ENCODE data around the gene SARM1. TPM values are rescaled to one million over a fixed set of nuclear protein-coding genes. Genes with fewer than 3 reads are reported as not detected.

Gene SARM1
- total and polyA plus RNA-seq, 9 of the 15 experiments (the other 6 are each of a cell fraction or from before 2014, with no cell fraction given), result 0.04 to 0.55 (median 0.11) TPM; not detected in 2

GRCh38 chr17:28328325-28328724 is 43.2 kb upstream of the SARM1 start:
- intact Hi-C loops (cut with micrococcal nuclease), result no loop called here
- H3K27ac ChIP-seq (ENCODE audit: extremely low read depth, low read depth, low read length), result no peak overlapping the region
- TF ChIP-seq TRIM24 (IDR thresholded peaks at IDR 0.05) (no peak), THAP7 (CRISPR knock-in tag; IDR thresholded peaks at IDR 0.05) (no peak), OTX1 (CRISPR knock-in tag; IDR thresholded peaks at IDR 0.05) (no peak), VEZF1 (CRISPR knock-in tag; IDR thresholded peaks at IDR 0.05) (no peak), ETS2 (tag; IDR thresholded peaks at IDR 0.05; ENCODE audit: borderline replicate concordance, poor library complexity, severe bottlenecking) (no peak), NR2C1 (IDR thresholded peaks at IDR 0.05) (no peak), NR2C1 (tag; IDR thresholded peaks at IDR 0.05) (no peak)
- TF ChIP-seq, protein P1, sequence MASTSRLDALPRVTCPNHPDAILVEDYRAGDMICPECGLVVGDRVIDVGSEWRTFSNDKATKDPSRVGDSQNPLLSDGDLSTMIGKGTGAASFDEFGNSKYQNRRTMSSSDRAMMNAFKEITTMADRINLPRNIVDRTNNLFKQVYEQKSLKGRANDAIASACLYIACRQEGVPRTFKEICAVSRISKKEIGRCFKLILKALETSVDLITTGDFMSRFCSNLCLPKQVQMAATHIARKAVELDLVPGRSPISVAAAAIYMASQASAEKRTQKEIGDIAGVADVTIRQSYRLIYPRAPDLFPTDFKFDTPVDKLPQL (IDR thresholded peaks at IDR 0.05; ENCODE audit: extremely low read depth, insufficient read length), result no peak
- TF ChIP-seq, protein P2, sequence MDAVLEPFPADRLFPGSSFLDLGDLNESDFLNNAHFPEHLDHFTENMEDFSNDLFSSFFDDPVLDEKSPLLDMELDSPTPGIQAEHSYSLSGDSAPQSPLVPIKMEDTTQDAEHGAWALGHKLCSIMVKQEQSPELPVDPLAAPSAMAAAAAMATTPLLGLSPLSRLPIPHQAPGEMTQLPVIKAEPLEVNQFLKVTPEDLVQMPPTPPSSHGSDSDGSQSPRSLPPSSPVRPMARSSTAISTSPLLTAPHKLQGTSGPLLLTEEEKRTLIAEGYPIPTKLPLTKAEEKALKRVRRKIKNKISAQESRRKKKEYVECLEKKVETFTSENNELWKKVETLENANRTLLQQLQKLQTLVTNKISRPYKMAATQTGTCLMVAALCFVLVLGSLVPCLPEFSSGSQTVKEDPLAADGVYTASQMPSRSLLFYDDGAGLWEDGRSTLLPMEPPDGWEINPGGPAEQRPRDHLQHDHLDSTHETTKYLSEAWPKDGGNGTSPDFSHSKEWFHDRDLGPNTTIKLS (IDR thresholded peaks at IDR 0.05; ENCODE audit: borderline replicate concordance, low read depth), result no peak
- TF ChIP-seq, protein P3, sequence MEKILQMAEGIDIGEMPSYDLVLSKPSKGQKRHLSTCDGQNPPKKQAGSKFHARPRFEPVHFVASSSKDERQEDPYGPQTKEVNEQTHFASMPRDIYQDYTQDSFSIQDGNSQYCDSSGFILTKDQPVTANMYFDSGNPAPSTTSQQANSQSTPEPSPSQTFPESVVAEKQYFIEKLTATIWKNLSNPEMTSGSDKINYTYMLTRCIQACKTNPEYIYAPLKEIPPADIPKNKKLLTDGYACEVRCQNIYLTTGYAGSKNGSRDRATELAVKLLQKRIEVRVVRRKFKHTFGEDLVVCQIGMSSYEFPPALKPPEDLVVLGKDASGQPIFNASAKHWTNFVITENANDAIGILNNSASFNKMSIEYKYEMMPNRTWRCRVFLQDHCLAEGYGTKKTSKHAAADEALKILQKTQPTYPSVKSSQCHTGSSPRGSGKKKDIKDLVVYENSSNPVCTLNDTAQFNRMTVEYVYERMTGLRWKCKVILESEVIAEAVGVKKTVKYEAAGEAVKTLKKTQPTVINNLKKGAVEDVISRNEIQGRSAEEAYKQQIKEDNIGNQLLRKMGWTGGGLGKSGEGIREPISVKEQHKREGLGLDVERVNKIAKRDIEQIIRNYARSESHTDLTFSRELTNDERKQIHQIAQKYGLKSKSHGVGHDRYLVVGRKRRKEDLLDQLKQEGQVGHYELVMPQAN (IDR thresholded peaks at IDR 0.05; ENCODE audit: borderline replicate concordance), result no peak
- TF ChIP-seq, protein P4, sequence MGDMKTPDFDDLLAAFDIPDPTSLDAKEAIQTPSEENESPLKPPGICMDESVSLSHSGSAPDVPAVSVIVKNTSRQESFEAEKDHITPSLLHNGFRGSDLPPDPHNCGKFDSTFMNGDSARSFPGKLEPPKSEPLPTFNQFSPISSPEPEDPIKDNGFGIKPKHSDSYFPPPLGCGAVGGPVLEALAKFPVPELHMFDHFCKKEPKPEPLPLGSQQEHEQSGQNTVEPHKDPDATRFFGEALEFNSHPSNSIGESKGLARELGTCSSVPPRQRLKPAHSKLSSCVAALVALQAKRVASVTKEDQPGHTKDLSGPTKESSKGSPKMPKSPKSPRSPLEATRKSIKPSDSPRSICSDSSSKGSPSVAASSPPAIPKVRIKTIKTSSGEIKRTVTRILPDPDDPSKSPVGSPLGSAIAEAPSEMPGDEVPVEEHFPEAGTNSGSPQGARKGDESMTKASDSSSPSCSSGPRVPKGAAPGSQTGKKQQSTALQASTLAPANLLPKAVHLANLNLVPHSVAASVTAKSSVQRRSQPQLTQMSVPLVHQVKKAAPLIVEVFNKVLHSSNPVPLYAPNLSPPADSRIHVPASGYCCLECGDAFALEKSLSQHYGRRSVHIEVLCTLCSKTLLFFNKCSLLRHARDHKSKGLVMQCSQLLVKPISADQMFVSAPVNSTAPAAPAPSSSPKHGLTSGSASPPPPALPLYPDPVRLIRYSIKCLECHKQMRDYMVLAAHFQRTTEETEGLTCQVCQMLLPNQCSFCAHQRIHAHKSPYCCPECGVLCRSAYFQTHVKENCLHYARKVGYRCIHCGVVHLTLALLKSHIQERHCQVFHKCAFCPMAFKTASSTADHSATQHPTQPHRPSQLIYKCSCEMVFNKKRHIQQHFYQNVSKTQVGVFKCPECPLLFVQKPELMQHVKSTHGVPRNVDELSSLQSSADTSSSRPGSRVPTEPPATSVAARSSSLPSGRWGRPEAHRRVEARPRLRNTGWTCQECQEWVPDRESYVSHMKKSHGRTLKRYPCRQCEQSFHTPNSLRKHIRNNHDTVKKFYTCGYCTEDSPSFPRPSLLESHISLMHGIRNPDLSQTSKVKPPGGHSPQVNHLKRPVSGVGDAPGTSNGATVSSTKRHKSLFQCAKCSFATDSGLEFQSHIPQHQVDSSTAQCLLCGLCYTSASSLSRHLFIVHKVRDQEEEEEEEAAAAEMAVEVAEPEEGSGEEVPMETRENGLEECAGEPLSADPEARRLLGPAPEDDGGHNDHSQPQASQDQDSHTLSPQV (IDR thresholded peaks at IDR 0.05), result no peak

More at GRCh38 chr17:28328325-28328724, 43.2 kb upstream of the SARM1 start:
- H3K4me1 ChIP-seq (replicated peaks in 1 of 2; ENCODE audit: control insufficient read depth in 2 of 2, insufficient read depth in 2 of 2, low read length in 2 of 2), result peaks cover 0 to 3% of the 10 kb centered on the region in 2 experiments; a peak in 2 of 5 replicates
- 0 out of 2 replicates have a peak, but pooled peaks cover 6% of the 10 kb centered on the region for H4K20me1 ChIP-seq (replicated peaks; ENCODE audit: control insufficient read depth, insufficient read depth, low read length)
- H3K4me2 ChIP-seq (ENCODE audit: insufficient read depth, low read length), result no peak overlapping the region
- H3K9ac ChIP-seq (ENCODE audit: insufficient read depth in 1 of 2, low read depth in 2 of 2, low read length in 2 of 2), result no peak overlapping the region
- in situ Hi-C loops (cut with MboI), result no loop called here
- ATAC-seq, result no peak
- no TSS peak for BruUV-seq (replicated peaks)
- peaks cover 25% of the 10 kb centered on the region for H3K79me2 ChIP-seq (ENCODE audit: control insufficient read depth, insufficient read depth, low read length)
- no peak overlapping the region for H3K4me3 ChIP-seq
- DNase-seq (ENCODE audit: extremely low read depth in 1 of 4, low spot score in 3 of 4), result no peak
- 83% methylated on average over 4 of the region's 4 CpGs for WGBS (ENCODE audit: insufficient coverage, low coverage, missing lambda C conversion rate)
- H2AFZ ChIP-seq (ENCODE audit: low read depth, low read length), result no peak overlapping the region
- peaks cover 70% of the 10 kb centered on the region for H3K36me3 ChIP-seq (ENCODE audit: control insufficient read depth, insufficient read depth, low read length)
- H3K9me1 ChIP-seq (ENCODE audit: control insufficient read depth, insufficient read depth, low read length), result no peaks in the 10 kb centered on the region
- CTCF ChIA-PET (ENCODE audit: low intra/inter-chr PET ratio), result interaction anchor here (0.7 kb wide), 1 partner anchor 592 kb away, joined by 3 read pairs; no protein-coding TSS in a partner anchor
- no peaks in the 10 kb centered on the region; the same call in 1 of the 2 replicates for H3K9me3 ChIP-seq (replicated peaks; ENCODE audit: control insufficient read depth, insufficient read depth, low read depth, low read length)
- H3K27me3 ChIP-seq (ENCODE audit: control insufficient read depth in 2 of 2, insufficient read depth in 2 of 2, low read length in 2 of 2), result no peaks in the 10 kb centered on the region
- no peak for FAIRE-seq
- POLR2A ChIA-PET, result interaction anchor here (0.8 to 2.4 kb wide), 3 partner anchors 10 to 29 kb away, joined by 3 to 19 read pairs (median 3); partner anchors contain the start of genes POLDIP2 and TMEM97

All from K562 (cell line).